ENCODE measurements around the gene RNF138. TPM values are rescaled to one million over a fixed set of nuclear protein-coding genes. Genes with fewer than 3 reads are reported as not detected.

Gene RNF138
- total and polyA plus RNA-seq, 2 experiments from 2014 or later, result 58.0 to 89.6 TPM

DNA sequence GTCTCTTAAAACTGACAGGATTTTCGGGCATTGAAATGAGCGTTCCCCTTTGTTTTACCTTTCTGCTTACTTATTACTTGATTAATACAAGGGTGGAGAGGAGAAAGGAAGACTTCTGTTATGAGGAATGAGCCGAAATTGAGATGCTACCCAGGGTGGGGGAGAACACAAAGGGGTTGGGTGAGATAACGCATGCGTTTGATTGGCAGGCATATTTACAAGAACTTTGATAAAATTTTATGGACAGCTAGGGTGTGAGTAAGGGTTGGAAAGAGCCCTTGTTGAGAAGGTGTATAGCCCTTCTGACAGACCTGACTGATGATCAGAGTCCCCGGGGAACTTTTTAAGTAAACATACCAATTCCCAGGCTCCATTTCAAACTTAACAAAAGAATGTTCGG, 1.8 kb downstream of the RNF138 start:
- peaks cover 22% of the 10 kb centered on the region for H4K20me1 ChIP-seq (replicated peaks; ENCODE audit: insufficient read depth)
- peaks cover 12% of the 10 kb centered on the region for H3F3A ChIP-seq (replicated peaks; ENCODE audit: low read depth)
- Mint-ChIP-seq H3K27ac (peak overlapping the region; percentile 62; the same call in 1 of the 2 replicates), H3K9me3 (no peaks in the 10 kb centered on the region; the same call in 2 of the 3 replicates), H3K4me3 (peak overlapping the region; percentile 97), H3K4me1 (peaks cover 27% of the 10 kb centered on the region), H3K36me3 (ENCODE audit: low read depth) (peaks cover 30% of the 10 kb centered on the region), H3K27me3 (ENCODE audit: insufficient read depth, low read depth, poor library complexity) (peaks cover 7% of the 10 kb centered on the region)
- no peaks in the 10 kb centered on the region for H3K9me2 ChIP-seq (ENCODE audit: insufficient read depth)
- peak overlapping the region; percentile 52; the same call in 1 of the 2 replicates for H2AFZ ChIP-seq
- peaks cover 4% of the 10 kb centered on the region; the same call in 1 of the 2 replicates for H3K36me3 ChIP-seq (ENCODE audit: insufficient read depth)
- no peak for ATAC-seq
- peak overlapping the region; percentile 100 for H3K4me2 ChIP-seq
- H3K4me1 ChIP-seq (ENCODE audit: insufficient read depth), result peaks cover 36% of the 10 kb centered on the region
- peak overlapping the region; percentile 78 for H3K27ac ChIP-seq (ENCODE audit: low read depth)
- H3K79me2 ChIP-seq (replicated peaks; ENCODE audit: insufficient read depth), result peaks cover 56% of the 10 kb centered on the region
- H3K4me3 ChIP-seq, result peak overlapping the region; percentile 92
- TF ChIP-seq NANOG (IDR thresholded peaks at IDR 0.05; ENCODE audit: borderline replicate concordance) (no peak), JUNB (IDR thresholded peaks at IDR 0.05; ENCODE audit: unreplicated experiment) (no peak), CREB1 (CRISPR knock-in tag; IDR thresholded peaks at IDR 0.05; ENCODE audit: low read depth) (no peak), ZNF114 (CRISPR knock-in tag; IDR thresholded peaks at IDR 0.05) (no peak), POLR2AphosphoS5 (IDR thresholded peaks at IDR 0.05; ENCODE audit: low read depth) (no peak), STAT1 (IDR thresholded peaks at IDR 0.05; ENCODE audit: unreplicated experiment) (no peak), REST (IDR thresholded peaks at IDR 0.05; ENCODE audit: unreplicated experiment) (no peak), ETS1 (IDR thresholded peaks at IDR 0.05) (no peak), EZH2phosphoT487 (IDR thresholded peaks at IDR 0.05; ENCODE audit: unreplicated experiment) (no peak), EZH2 (IDR thresholded peaks at IDR 0.05; ENCODE audit: low read depth, unreplicated experiment) (no peak), ZNF331 (CRISPR knock-in tag; IDR thresholded peaks at IDR 0.05; ENCODE audit: low read depth) (no peak)
- TF ChIP-seq, protein P1, sequence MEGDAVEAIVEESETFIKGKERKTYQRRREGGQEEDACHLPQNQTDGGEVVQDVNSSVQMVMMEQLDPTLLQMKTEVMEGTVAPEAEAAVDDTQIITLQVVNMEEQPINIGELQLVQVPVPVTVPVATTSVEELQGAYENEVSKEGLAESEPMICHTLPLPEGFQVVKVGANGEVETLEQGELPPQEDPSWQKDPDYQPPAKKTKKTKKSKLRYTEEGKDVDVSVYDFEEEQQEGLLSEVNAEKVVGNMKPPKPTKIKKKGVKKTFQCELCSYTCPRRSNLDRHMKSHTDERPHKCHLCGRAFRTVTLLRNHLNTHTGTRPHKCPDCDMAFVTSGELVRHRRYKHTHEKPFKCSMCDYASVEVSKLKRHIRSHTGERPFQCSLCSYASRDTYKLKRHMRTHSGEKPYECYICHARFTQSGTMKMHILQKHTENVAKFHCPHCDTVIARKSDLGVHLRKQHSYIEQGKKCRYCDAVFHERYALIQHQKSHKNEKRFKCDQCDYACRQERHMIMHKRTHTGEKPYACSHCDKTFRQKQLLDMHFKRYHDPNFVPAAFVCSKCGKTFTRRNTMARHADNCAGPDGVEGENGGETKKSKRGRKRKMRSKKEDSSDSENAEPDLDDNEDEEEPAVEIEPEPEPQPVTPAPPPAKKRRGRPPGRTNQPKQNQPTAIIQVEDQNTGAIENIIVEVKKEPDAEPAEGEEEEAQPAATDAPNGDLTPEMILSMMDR (conservative IDR thresholded peaks at IDR 0.05; ENCODE audit: low read depth in 2 of 2), result no peak
- TF ChIP-seq, protein P2, sequence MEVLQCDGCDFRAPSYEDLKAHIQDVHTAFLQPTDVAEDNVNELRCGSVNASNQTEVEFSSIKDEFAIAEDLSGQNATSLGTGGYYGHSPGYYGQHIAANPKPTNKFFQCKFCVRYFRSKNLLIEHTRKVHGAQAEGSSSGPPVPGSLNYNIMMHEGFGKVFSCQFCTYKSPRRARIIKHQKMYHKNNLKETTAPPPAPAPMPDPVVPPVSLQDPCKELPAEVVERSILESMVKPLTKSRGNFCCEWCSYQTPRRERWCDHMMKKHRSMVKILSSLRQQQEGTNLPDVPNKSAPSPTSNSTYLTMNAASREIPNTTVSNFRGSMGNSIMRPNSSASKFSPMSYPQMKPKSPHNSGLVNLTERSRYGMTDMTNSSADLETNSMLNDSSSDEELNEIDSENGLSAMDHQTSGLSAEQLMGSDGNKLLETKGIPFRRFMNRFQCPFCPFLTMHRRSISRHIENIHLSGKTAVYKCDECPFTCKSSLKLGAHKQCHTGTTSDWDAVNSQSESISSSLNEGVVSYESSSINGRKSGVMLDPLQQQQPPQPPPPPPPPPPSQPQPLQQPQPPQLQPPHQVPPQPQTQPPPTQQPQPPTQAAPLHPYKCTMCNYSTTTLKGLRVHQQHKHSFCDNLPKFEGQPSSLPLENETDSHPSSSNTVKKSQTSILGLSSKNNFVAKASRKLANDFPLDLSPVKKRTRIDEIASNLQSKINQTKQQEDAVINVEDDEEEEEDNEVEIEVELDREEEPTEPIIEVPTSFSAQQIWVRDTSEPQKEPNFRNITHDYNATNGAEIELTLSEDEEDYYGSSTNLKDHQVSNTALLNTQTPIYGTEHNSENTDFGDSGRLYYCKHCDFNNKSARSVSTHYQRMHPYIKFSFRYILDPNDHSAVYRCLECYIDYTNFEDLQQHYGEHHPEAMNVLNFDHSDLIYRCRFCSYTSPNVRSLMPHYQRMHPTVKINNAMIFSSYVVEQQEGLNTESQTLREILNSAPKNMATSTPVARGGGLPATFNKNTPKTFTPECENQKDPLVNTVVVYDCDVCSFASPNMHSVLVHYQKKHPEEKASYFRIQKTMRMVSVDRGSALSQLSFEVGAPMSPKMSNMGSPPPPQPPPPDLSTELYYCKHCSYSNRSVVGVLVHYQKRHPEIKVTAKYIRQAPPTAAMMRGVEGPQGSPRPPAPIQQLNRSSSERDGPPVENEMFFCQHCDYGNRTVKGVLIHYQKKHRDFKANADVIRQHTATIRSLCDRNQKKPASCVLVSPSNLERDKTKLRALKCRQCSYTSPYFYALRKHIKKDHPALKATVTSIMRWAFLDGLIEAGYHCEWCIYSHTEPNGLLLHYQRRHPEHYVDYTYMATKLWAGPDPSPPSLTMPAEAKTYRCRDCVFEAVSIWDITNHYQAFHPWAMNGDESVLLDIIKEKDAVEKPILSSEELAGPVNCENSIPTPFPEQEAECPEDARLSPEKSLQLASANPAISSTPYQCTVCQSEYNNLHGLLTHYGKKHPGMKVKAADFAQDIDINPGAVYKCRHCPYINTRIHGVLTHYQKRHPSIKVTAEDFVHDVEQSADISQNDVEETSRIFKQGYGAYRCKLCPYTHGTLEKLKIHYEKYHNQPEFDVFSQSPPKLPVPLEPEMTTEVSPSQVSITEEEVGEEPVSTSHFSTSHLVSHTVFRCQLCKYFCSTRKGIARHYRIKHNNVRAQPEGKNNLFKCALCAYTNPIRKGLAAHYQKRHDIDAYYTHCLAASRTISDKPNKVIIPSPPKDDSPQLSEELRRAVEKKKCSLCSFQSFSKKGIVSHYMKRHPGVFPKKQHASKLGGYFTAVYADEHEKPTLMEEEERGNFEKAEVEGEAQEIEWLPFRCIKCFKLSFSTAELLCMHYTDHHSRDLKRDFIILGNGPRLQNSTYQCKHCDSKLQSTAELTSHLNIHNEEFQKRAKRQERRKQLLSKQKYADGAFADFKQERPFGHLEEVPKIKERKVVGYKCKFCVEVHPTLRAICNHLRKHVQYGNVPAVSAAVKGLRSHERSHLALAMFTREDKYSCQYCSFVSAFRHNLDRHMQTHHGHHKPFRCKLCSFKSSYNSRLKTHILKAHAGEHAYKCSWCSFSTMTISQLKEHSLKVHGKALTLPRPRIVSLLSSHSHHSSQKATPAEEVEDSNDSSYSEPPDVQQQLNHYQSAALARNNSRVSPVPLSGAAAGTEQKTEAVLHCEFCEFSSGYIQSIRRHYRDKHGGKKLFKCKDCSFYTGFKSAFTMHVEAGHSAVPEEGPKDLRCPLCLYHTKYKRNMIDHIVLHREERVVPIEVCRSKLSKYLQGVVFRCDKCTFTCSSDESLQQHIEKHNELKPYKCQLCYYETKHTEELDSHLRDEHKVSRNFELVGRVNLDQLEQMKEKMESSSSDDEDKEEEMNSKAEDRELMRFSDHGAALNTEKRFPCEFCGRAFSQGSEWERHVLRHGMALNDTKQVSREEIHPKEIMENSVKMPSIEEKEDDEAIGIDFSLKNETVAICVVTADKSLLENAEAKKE (CRISPR knock-in tag; IDR thresholded peaks at IDR 0.05), result no peak
- no peak for DNase-seq (ENCODE audit: low spot score)
- no peaks in the 10 kb centered on the region for H3K27me3 ChIP-seq (ENCODE audit: insufficient read depth)

Data from GM23338 (cell line).